HEK293 (cell line): ENCODE results near the gene DKK3.

Source experiments
- CTCF ChIA-PET: fragments of 350-600 bp; formaldehyde crosslinking; extraction: SDS; loops from one replicate; lab custom pipeline; 2021; ENCODE audit warnings: antibody characterized with exemption; lab: Yijun Ruan, JAX
- POLR2A ChIA-PET: fragments of 300-600 bp; formaldehyde crosslinking; extraction: SDS; loops from one replicate; lab custom pipeline; 2020; ENCODE audit warnings: antibody characterized with exemption, inconsistent platforms; lab: Yijun Ruan, JAX
- H3K27ac ChIP-seq: fragments of 200-500 bp; sonication (Bioruptor generic); 2 replicates; pipeline ENCODE4 v1.5.1; 2014; ENCODE audit warnings: low read depth, low read length, control low read depth, inconsistent platforms; ENCODE audit errors: extremely low read depth
- H3K36me3 ChIP-seq, 2 experiments: fragments of 200-500 bp in 1 of 2; sonication (Bioruptor generic) in 1 of 2; 1 replicate in 1 of 2; 2 replicates in 1 of 2; pipeline ENCODE4 v1.5.1; 2014 to 2017; ENCODE audit warnings: inconsistent platforms in 2 of 2, low read length in 2 of 2; ENCODE audit not compliant: control insufficient read depth in 2 of 2, insufficient read depth in 1 of 2
- H3K4me1 ChIP-seq: fragments of 200-500 bp; sonication (Bioruptor generic); 2 replicates; pipeline ENCODE4 v1.5.1; 2014; ENCODE audit warnings: mild to moderate bottlenecking, low read length, inconsistent platforms; ENCODE audit not compliant: control insufficient read depth, insufficient read depth
- H3K4me3 ChIP-seq: 2 replicates; pipeline ENCODE4 v1.5.1; 2011; ENCODE audit warnings: low read depth, mild to moderate bottlenecking, control low read depth, low read length, moderate library complexity
- H3K9me3 ChIP-seq: fragments of 200-500 bp; sonication (Bioruptor generic); 2 replicates; pipeline ENCODE4 v1.5.1; 2014; ENCODE audit warnings: low read depth, low read length, inconsistent platforms; ENCODE audit not compliant: control insufficient read depth, insufficient read depth
- BCL11A ChIP-seq: fragments of 450-650 bp; formaldehyde crosslinking; IDR thresholded peaks from 2 replicates; pipeline ENCODE4 v1.5.1; 2016; ENCODE audit warnings: low read depth, missing biosample characterization, missing genetic modification characterization
- OSR2 ChIP-seq: fragments of 450-650 bp; formaldehyde crosslinking; IDR thresholded peaks from 2 replicates; pipeline ENCODE4 v1.5.1; 2016; ENCODE audit warnings: missing biosample characterization, missing genetic modification characterization
- TCF7L2 ChIP-seq: IDR thresholded peaks from 2 replicates; pipeline ENCODE4 v1.6.1; 2011; ENCODE audit warnings: low read depth, mild to moderate bottlenecking, inconsistent platforms, low read length, moderate library complexity, borderline replicate concordance
- YY2 ChIP-seq: fragments of 450-650 bp; formaldehyde crosslinking; IDR thresholded peaks from 2 replicates; pipeline ENCODE4 v1.5.1; 2016; ENCODE audit warnings: missing biosample characterization, missing genetic modification characterization
- ZBTB20 ChIP-seq: fragments of 450-650 bp; formaldehyde crosslinking; IDR thresholded peaks from 2 replicates; pipeline ENCODE4 v1.5.1; 2016; ENCODE audit warnings: missing biosample characterization, missing genetic modification characterization
- ZNF155 ChIP-seq: fragments of 450-650 bp; formaldehyde crosslinking; IDR thresholded peaks from 2 replicates; pipeline ENCODE4 v1.5.1; 2016; ENCODE audit warnings: missing biosample characterization, missing genetic modification characterization
- ZNF169 ChIP-seq: fragments of 450-650 bp; formaldehyde crosslinking; IDR thresholded peaks from 2 replicates; pipeline ENCODE4 v1.5.1; 2016; ENCODE audit warnings: missing biosample characterization, missing genetic modification characterization
- ZNF335 ChIP-seq: fragments of 450-650 bp; formaldehyde crosslinking; conservative IDR thresholded peaks from 2 replicates; pipeline ENCODE4 v1.5.1; 2016; ENCODE audit warnings: missing biosample characterization, missing genetic modification characterization
- ZNF48 ChIP-seq: fragments of 450-650 bp; formaldehyde crosslinking; IDR thresholded peaks from 2 replicates; pipeline ENCODE4 v1.5.1; 2016; ENCODE audit warnings: missing biosample characterization, missing genetic modification characterization
- ZNF544 ChIP-seq: fragments of 450-650 bp; formaldehyde crosslinking; IDR thresholded peaks from 2 replicates; pipeline ENCODE4 v1.5.0; 2017; ENCODE audit warnings: missing biosample characterization, missing genetic modification characterization
- ZNF571 ChIP-seq: fragments of 450-650 bp; formaldehyde crosslinking; IDR thresholded peaks from 2 replicates; pipeline ENCODE4 v1.5.0; 2017; ENCODE audit warnings: missing biosample characterization, missing genetic modification characterization
- ZNF624 ChIP-seq: fragments of 450-650 bp; formaldehyde crosslinking; IDR thresholded peaks from 2 replicates; pipeline ENCODE4 v1.5.1; 2017; ENCODE audit warnings: missing biosample characterization, missing genetic modification characterization
- ZNF701 ChIP-seq: fragments of 450-650 bp; formaldehyde crosslinking; IDR thresholded peaks from 2 replicates; pipeline ENCODE4 v1.5.1; 2016; ENCODE audit warnings: missing biosample characterization, missing genetic modification characterization
- ZNF707 ChIP-seq: fragments of 450-650 bp; formaldehyde crosslinking; IDR thresholded peaks from 2 replicates; pipeline ENCODE4 v1.5.1; 2016; ENCODE audit warnings: missing biosample characterization, missing genetic modification characterization
- ZNF747 ChIP-seq: fragments of 450-650 bp; formaldehyde crosslinking; IDR thresholded peaks from 2 replicates; pipeline ENCODE4 v1.5.1; 2016; ENCODE audit warnings: missing biosample characterization, missing genetic modification characterization
- ZNF785 ChIP-seq: fragments of 450-650 bp; formaldehyde crosslinking; IDR thresholded peaks from 2 replicates; pipeline ENCODE4 v1.5.1; 2016; ENCODE audit warnings: missing biosample characterization, missing genetic modification characterization
- TF ChIP-seq, protein P1 (sequence below): fragments of 450-650 bp; formaldehyde crosslinking; IDR thresholded peaks from 2 replicates; pipeline ENCODE4 v1.5.1; 2016; ENCODE audit warnings: missing biosample characterization, missing genetic modification characterization, borderline replicate concordance
- TF ChIP-seq, protein P2 (sequence below): fragments of 450-650 bp; formaldehyde crosslinking; IDR thresholded peaks from 2 replicates; pipeline ENCODE4 v1.5.1; 2016; ENCODE audit warnings: missing biosample characterization, missing genetic modification characterization, low read depth
- TF ChIP-seq, protein P3 (sequence below): fragments of 450-650 bp; formaldehyde crosslinking; IDR thresholded peaks from 2 replicates; pipeline ENCODE4 v1.5.1; 2016; ENCODE audit warnings: missing biosample characterization, missing genetic modification characterization
- TF ChIP-seq, protein P4 (sequence below): fragments of 450-650 bp; formaldehyde crosslinking; IDR thresholded peaks from 2 replicates; pipeline ENCODE4 v1.5.1; 2017; ENCODE audit warnings: missing biosample characterization, missing genetic modification characterization
- TF ChIP-seq, protein P5 (sequence below): fragments of 450-650 bp; formaldehyde crosslinking; conservative IDR thresholded peaks from 2 replicates; pipeline ENCODE4 v1.5.1; 2016; ENCODE audit warnings: low read depth, missing biosample characterization, missing genetic modification characterization

The DKK3 gene

DNA sequence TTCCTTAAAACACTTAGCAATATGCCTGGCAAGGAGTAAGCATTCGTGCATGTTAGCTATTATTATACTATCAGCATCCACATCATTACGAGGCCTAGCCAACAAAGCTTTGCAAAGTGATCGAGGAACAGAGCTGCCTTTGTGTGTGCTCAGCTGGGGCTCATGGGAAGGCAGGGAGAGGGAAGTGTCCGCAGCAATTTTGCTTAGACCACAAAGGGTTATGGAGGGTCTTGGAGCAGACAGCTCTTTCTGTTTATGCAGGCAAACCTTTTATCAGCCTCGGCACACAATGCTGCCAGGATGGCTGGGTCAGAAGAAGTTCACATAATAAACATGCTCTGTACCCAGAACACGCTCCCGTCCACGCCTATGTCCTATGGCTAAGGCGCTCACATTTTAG is 10.9 kb upstream of the DKK3 start:
- Histone ChIP-seq H3K4me3 (no peak overlapping the region), H3K36me3 (no peaks in the 10 kb centered on the region), H3K9me3 (no peaks in the 10 kb centered on the region), H3K27ac (no peak overlapping the region), H3K4me1 (no peaks in the 10 kb centered on the region)
- POLR2A ChIA-PET, result no interaction called here
- TF ChIP-seq ZNF707 (tag by site-specific recombination), result no peak
- TF ChIP-seq, protein P1, sequence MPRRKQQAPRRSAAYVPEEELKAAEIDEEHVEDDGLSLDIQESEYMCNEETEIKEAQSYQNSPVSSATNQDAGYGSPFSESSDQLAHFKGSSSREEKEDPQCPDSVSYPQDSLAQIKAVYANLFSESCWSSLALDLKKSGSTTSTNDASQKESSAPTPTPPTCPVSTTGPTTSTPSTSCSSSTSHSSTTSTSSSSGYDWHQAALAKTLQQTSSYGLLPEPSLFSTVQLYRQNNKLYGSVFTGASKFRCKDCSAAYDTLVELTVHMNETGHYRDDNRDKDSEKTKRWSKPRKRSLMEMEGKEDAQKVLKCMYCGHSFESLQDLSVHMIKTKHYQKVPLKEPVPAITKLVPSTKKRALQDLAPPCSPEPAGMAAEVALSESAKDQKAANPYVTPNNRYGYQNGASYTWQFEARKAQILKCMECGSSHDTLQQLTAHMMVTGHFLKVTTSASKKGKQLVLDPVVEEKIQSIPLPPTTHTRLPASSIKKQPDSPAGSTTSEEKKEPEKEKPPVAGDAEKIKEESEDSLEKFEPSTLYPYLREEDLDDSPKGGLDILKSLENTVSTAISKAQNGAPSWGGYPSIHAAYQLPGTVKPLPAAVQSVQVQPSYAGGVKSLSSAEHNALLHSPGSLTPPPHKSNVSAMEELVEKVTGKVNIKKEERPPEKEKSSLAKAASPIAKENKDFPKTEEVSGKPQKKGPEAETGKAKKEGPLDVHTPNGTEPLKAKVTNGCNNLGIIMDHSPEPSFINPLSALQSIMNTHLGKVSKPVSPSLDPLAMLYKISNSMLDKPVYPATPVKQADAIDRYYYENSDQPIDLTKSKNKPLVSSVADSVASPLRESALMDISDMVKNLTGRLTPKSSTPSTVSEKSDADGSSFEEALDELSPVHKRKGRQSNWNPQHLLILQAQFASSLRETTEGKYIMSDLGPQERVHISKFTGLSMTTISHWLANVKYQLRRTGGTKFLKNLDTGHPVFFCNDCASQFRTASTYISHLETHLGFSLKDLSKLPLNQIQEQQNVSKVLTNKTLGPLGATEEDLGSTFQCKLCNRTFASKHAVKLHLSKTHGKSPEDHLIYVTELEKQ (tag by site-specific recombination), result no peak
- no peak for TF ChIP-seq ZBTB20 (tag by site-specific recombination)
- no peak for TF ChIP-seq ZNF155 (tag by site-specific recombination)
- no peak for TF ChIP-seq YY2
- TF ChIP-seq, protein P2, sequence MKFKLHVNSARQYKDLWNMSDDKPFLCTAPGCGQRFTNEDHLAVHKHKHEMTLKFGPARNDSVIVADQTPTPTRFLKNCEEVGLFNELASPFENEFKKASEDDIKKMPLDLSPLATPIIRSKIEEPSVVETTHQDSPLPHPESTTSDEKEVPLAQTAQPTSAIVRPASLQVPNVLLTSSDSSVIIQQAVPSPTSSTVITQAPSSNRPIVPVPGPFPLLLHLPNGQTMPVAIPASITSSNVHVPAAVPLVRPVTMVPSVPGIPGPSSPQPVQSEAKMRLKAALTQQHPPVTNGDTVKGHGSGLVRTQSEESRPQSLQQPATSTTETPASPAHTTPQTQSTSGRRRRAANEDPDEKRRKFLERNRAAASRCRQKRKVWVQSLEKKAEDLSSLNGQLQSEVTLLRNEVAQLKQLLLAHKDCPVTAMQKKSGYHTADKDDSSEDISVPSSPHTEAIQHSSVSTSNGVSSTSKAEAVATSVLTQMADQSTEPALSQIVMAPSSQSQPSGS (tag by site-specific recombination), result no peak
- no peak for TF ChIP-seq ZNF571
- TF ChIP-seq ZNF544 (tag by site-specific recombination), result no peak
- TF ChIP-seq ZNF48 (tag by site-specific recombination), result no peak
- TF ChIP-seq, protein P3, sequence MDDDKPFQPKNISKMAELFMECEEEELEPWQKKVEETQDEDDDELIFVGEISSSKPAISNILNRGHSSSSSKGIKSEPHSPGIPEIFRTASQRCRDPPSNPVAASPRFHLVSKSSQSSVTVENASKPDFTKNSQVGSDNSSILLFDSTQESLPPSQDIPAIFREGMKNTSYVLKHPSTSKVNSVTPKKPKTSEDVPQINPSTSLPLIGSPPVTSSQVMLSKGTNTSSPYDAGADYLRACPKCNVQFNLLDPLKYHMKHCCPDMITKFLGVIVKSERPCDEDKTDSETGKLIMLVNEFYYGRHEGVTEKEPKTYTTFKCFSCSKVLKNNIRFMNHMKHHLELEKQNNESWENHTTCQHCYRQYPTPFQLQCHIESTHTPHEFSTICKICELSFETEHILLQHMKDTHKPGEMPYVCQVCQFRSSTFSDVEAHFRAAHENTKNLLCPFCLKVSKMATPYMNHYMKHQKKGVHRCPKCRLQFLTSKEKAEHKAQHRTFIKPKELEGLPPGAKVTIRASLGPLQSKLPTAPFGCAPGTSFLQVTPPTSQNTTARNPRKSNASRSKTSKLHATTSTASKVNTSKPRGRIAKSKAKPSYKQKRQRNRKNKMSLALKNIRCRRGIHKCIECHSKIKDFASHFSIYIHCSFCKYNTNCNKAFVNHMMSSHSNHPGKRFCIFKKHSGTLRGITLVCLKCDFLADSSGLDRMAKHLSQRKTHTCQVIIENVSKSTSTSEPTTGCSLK (tag by site-specific recombination), result no peak
- CTCF ChIA-PET, result interaction anchor here (0.6 to 0.7 kb wide), 2 partner anchors 53 to 250 kb away, joined by 3 read pairs; no protein-coding TSS in a partner anchor

DNA sequence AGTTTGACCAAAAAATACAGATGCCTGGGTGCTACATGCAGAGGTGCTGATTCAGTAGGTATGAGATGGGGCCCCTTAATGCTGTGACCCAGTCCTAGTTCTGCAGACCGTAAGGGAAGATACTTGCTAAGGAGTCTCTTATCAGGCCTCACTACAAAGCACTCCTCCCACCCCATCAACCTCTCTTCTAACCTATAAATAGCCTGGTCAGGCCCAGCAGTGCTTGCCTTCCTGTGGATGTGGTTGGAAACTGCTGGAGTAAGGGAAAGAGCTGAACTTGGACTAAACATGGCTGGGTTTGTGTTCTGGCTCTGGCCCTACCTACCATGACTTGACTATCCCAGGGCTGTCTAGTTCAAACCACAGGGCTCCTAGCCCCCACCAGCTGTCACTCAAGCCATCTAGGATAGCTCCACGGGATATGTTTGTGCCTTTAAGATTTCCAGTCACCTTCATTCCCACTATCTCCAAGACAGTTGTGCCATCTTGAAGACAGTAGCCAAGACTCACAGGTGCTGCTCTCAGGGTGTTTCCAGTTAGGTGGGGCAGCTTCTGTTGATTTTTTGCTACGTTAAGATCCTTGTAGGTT is 9.5 kb upstream of the DKK3 start:
- no peaks in the 10 kb centered on the region for H3K9me3 ChIP-seq
- POLR2A ChIA-PET, result no interaction called here
- CTCF ChIA-PET, result no interaction called here

DNA sequence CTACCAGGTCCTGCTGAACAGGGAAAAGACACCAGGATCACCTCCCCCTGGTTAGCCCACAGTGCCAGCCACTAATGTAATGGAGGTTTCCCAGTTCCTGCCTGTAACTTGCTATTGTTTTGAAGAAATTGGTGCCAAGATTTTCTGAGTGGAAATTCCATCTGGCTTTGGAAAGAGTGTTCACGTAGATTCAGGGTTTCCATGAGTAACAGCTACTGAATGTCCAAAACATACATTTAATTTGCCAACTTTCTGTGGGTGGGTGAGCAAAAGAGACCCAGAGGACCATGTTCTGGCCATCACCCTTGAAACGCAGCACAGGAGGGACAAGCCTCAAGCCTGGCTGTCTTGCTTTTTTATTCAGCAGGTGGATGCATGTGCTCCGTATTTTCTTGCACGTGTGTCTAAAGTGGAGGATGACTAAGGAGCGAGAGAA is 8.8 kb upstream of the DKK3 start:
- Histone ChIP-seq H3K27ac (no peak overlapping the region), H3K9me3 (no peaks in the 10 kb centered on the region), H3K36me3 (no peaks in the 10 kb centered on the region), H3K4me3 (no peak overlapping the region), H3K4me1 (no peaks in the 10 kb centered on the region)
- POLR2A ChIA-PET, result no interaction called here
- CTCF ChIA-PET, result no interaction called here
- TF ChIP-seq, protein P4, sequence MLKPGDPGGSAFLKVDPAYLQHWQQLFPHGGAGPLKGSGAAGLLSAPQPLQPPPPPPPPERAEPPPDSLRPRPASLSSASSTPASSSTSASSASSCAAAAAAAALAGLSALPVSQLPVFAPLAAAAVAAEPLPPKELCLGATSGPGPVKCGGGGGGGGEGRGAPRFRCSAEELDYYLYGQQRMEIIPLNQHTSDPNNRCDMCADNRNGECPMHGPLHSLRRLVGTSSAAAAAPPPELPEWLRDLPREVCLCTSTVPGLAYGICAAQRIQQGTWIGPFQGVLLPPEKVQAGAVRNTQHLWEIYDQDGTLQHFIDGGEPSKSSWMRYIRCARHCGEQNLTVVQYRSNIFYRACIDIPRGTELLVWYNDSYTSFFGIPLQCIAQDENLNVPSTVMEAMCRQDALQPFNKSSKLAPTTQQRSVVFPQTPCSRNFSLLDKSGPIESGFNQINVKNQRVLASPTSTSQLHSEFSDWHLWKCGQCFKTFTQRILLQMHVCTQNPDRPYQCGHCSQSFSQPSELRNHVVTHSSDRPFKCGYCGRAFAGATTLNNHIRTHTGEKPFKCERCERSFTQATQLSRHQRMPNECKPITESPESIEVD, result no peak
- TF ChIP-seq, protein P5, sequence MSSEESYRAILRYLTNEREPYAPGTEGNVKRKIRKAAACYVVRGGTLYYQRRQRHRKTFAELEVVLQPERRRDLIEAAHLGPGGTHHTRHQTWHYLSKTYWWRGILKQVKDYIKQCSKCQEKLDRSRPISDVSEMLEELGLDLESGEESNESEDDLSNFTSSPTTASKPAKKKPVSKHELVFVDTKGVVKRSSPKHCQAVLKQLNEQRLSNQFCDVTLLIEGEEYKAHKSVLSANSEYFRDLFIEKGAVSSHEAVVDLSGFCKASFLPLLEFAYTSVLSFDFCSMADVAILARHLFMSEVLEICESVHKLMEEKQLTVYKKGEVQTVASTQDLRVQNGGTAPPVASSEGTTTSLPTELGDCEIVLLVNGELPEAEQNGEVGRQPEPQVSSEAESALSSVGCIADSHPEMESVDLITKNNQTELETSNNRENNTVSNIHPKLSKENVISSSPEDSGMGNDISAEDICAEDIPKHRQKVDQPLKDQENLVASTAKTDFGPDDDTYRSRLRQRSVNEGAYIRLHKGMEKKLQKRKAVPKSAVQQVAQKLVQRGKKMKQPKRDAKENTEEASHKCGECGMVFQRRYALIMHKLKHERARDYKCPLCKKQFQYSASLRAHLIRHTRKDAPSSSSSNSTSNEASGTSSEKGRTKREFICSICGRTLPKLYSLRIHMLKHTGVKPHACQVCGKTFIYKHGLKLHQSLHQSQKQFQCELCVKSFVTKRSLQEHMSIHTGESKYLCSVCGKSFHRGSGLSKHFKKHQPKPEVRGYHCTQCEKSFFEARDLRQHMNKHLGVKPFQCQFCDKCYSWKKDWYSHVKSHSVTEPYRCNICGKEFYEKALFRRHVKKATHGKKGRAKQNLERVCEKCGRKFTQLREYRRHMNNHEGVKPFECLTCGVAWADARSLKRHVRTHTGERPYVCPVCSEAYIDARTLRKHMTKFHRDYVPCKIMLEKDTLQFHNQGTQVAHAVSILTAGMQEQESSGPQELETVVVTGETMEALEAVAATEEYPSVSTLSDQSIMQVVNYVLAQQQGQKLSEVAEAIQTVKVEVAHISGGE (tag by site-specific recombination), result no peak
- TF ChIP-seq ZBTB20 (tag by site-specific recombination) (no peak), ZNF701 (tag by site-specific recombination) (no peak), BCL11A (tag by site-specific recombination) (no peak), ZNF335 (tag by site-specific recombination) (no peak), ZNF624 (tag by site-specific recombination) (no peak), ZNF785 (no peak), OSR2 (tag by site-specific recombination) (no peak)

More for the DNA sequence above, 9.5 kb upstream of the DKK3 start:
- H3K4me3 ChIP-seq, result no peak overlapping the region
- TF ChIP-seq ZNF707 (tag by site-specific recombination) (no peak), ZNF169 (tag by site-specific recombination) (no peak), ZNF747 (no peak), TCF7L2 (no peak)
- no peaks in the 10 kb centered on the region for H3K4me1 ChIP-seq
- no peak overlapping the region for H3K27ac ChIP-seq
- no peaks in the 10 kb centered on the region for H3K36me3 ChIP-seq
